GM10266 (cell line): ENCODE measurements around the gene PFKP.

Experiments
- DNase-seq: peaks from one replicate; pipeline ENCODE4 v3.0.0; 2012; ENCODE audit errors: extremely low spot score
- TF ChIP-seq, protein P1 (sequence below): IDR thresholded peaks from 2 replicates; pipeline ENCODE4 v1.5.1; 2012; ENCODE audit warnings: mild to moderate bottlenecking, low read depth; ENCODE audit not compliant: control insufficient read depth, insufficient read depth; ENCODE audit errors: missing control alignments

The PFKP gene

DNA sequence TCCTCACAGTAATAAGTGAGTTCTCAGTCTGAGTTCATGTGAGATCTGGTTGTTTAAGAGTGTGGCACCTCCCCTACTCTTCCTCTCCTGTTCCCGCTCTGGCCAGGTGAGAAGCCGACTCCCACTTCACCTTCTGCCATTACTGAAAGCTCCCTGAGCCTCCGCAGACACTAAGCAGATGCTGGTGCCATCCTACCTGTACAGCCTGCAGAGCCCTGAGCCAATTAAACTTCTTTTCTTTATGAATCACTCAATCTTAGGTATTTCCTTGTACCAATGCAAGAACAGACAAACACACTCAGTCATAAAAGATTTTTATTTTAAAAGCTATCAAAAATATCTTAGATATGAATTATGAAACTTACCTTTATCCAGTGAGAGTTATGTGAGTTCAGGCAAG lies 39.5 kb upstream of the PFKP start:
- TF ChIP-seq, protein P1, sequence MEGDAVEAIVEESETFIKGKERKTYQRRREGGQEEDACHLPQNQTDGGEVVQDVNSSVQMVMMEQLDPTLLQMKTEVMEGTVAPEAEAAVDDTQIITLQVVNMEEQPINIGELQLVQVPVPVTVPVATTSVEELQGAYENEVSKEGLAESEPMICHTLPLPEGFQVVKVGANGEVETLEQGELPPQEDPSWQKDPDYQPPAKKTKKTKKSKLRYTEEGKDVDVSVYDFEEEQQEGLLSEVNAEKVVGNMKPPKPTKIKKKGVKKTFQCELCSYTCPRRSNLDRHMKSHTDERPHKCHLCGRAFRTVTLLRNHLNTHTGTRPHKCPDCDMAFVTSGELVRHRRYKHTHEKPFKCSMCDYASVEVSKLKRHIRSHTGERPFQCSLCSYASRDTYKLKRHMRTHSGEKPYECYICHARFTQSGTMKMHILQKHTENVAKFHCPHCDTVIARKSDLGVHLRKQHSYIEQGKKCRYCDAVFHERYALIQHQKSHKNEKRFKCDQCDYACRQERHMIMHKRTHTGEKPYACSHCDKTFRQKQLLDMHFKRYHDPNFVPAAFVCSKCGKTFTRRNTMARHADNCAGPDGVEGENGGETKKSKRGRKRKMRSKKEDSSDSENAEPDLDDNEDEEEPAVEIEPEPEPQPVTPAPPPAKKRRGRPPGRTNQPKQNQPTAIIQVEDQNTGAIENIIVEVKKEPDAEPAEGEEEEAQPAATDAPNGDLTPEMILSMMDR: no peak
- no peak for DNase-seq

DNA sequence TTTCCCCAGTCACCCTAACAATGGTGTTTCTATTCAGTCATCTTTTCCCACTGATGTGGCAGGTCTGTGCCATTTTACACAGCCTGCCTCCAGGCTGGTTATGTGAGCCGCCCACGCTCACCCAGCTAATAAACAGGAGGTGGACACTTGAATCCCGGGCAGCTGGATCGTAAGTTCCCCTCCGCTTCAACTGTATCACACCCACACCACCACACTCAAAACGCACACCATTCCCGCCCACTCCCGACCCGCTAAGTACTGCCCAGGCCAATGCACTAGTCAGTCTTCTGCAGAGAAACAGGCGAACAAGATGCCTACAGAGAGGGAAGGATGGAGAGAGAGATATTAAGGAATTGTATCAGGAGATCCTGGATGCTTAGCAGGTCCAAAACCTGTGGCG lies 38.9 kb upstream of the PFKP start:
- DNase-seq: no peak
- TF ChIP-seq, protein P1: no peak

DNA sequence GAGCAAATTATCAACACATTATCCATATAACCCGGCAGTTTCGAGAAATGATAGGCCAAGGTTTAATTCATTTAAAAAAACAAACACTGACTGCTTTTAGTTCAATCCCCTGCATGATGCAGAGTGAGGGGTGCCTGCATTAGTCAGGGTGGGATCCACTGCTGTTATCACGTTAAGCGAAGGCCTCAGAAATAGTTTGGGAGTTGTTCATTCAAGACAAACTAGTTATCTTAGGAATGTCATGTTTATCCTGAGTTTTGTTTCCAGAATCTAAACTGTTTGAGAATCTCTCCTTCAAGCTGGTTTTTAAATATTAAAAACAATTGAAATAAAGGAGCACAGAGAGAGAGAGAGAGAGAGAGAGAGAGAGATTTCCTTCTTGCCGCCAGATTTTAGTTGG lies 36.6 kb upstream of the PFKP start:
- TF ChIP-seq, protein P1: no peak
- no peak for DNase-seq

DNA sequence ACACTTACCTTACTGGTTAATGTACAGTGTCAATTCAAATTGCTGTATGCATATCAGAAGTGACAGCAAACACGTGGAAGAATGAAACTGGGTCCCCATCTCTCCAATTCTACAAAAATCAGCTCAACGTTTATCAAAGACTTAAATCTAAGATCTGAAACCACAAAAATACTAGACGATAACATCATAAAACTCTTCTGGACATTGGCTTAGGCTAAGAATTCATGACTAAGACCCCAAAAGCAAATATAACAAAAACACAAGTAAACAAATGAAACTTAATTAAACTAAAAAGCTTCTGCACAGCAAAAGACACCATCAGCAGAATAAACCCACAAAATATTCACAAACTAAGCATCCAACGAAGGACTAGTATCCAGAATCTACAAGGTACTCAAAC lies 35.9 kb upstream of the PFKP start:
- no peak for DNase-seq
- TF ChIP-seq, protein P1: no peak

DNA sequence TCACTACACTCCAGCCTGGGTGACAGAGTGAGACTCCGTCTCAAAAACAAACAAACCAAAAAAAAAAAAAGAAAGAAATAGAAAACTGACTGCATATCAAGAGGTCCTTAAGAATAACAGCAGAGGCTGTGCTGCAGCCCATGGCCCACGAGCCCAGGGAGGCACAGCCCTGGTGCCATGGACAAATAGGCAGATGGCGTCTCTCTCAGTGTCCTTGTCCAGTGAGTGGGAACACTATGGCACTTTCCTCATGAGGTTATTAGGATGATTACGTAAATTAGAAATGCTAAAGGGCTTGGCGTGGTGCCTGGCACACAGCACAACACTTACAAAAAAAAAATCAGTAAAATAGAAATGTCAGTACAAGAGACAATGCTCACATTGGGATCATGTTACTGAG lies 33.4 kb upstream of the PFKP start:
- no peak for DNase-seq
- TF ChIP-seq, protein P1: no peak

DNA sequence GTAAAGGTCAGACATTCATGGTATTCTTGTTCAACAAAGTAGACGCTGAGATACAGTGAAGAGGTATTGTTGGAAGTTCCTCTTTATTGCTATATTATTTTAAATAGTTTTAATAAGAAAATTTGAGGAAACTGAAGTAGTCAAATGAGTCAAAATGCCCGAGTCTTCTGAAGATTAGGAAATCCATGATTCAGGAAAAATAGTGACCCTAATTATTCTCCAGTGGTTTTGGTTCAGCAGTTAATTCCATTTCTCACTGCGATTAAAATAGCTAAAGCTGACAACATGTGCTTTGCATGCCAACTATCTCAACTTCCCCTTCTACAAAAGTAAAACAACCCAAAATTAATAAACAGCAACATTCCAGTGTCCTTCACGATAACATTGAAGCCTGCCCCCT lies 32.7 kb upstream of the PFKP start:
- TF ChIP-seq, protein P1: no peak
- DNase-seq: no peak

DNA sequence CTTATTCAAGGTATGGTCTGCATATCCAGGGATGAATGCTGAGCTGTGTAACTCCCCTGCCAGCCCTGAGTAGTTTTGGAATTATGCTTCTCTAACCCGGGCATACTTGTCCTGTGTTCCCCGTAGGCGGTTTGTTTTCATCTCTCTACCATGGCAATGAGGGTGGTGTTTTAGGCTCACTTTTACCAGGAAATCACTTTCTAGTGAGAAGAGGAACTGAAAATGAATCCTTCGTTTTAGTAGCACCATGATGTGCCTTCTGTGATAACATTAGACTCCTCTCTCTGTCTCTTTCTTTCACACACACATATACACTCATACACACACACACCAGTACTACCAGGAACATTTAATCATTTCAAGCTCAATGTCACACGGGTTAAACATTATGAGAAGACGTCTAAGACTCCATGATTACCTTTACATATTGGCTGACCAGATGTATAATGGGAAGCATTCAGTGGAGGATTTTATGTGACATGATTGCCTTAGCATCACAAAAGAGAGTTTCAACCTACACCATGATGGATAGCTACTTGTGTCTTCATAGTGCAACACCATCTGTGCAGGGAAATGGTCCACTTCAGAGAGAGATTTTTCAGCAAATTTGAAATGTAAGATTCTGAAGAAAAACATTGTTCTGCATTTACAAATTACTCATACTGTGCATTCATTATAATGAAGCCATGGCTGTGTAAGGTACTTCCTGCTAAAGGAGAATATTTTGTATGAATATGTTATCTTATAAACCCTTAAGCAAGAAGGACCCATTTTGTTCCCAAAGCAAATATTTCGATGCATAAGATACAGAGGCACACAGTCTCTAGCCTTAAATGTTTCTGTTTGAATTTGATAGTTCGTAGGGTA lies 31.0 kb upstream of the PFKP start:
- DNase-seq: peak; percentile 51
- TF ChIP-seq, protein P1: no peak
